Measurements from ENCODE around the gene CSNK1D.
"Not testable (repeated sequence)": the region's sequence is repeated elsewhere in the genome, so short reads cannot be mapped to it uniquely, and the experiment has no call there.

CSNK1D gene

GRCh38 chr17:82213251-82214011, 60.1 kb downstream of the CSNK1D start:
- DNase-seq (ENCODE audit: low spot score), result peak; percentile 79
- TF ChIP-seq CTCF (IDR thresholded peaks at IDR 0.05), result no peak
- Histone ChIP-seq H3K4me3 (peak overlapping the region; percentile 97), H3K27ac (peak overlapping the region; percentile 71 to 87)

- Histone ChIP-seq H3K4me3 (peak within 1 kb of the TSS; percentile 97), H3K27ac (peak within 1 kb of the TSS; percentile 71 to 87)
- DNase-seq (ENCODE audit: low spot score), result peak; percentile 86
- TF ChIP-seq CTCF (IDR thresholded peaks at IDR 0.05), result no peak
These were observed 60.9 kb downstream of the CSNK1D start, which contains the start of gene CCDC57 for GRCh38 chr17:82212331-82213250. Gene CCDC57 (minus strand): TSS chr17:82212842. CDS start chr17:82201944, 10,898 bp downstream.

- not testable (repeated sequence) for DNase-seq (ENCODE audit: low spot score); H3K27ac ChIP-seq; H3K4me3 ChIP-seq
These were observed 62.8 kb downstream of the CSNK1D start for GRCh38 chr17:82210655-82211054.

GRCh38 chr17:82205720-82206508, 67.6 kb downstream of the CSNK1D start:
- H3K4me3 ChIP-seq, result peak overlapping the region; percentile 9
- DNase-seq (ENCODE audit: low spot score), result peak; percentile 81
- peak overlapping the region in 1 of 2 donors; percentile 32 for H3K27ac ChIP-seq
- peak; percentile 89 for TF ChIP-seq CTCF (IDR thresholded peaks at IDR 0.05)

GRCh38 chr17:82204831-82205719, 68.4 kb downstream of the CSNK1D start:
- Histone ChIP-seq H3K4me3 (no peak overlapping the region), H3K27ac (no peak overlapping the region)
- DNase-seq (ENCODE audit: low spot score), result no peak
- TF ChIP-seq CTCF (IDR thresholded peaks at IDR 0.05), result no peak

GRCh38 chr17:82203920-82204319, 69.6 kb downstream of the CSNK1D start:
- TF ChIP-seq CTCF (IDR thresholded peaks at IDR 0.05), result no peak
- no peak for DNase-seq (ENCODE audit: low spot score)
- Histone ChIP-seq H3K27ac (no peak overlapping the region), H3K4me3 (no peak overlapping the region)

All from coronary artery (tissue), 2 donors.